Measurements from ENCODE around the gene UBAP2.

- TF ChIP-seq, protein P1, sequence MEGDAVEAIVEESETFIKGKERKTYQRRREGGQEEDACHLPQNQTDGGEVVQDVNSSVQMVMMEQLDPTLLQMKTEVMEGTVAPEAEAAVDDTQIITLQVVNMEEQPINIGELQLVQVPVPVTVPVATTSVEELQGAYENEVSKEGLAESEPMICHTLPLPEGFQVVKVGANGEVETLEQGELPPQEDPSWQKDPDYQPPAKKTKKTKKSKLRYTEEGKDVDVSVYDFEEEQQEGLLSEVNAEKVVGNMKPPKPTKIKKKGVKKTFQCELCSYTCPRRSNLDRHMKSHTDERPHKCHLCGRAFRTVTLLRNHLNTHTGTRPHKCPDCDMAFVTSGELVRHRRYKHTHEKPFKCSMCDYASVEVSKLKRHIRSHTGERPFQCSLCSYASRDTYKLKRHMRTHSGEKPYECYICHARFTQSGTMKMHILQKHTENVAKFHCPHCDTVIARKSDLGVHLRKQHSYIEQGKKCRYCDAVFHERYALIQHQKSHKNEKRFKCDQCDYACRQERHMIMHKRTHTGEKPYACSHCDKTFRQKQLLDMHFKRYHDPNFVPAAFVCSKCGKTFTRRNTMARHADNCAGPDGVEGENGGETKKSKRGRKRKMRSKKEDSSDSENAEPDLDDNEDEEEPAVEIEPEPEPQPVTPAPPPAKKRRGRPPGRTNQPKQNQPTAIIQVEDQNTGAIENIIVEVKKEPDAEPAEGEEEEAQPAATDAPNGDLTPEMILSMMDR (IDR thresholded peaks at IDR 0.05) = no peak
- TF ChIP-seq POLR2A (IDR thresholded peaks at IDR 0.05) = no peak
These were observed 38.2 kb upstream of the UBAP2 start for GRCh38 chr9:34086864-34087263.

All from breast epithelium (tissue), 3 donors.